HepG2 (cell line): ENCODE measurements around the gene SLC2A6. TPM values are rescaled to one million over a fixed set of nuclear protein-coding genes. Genes with fewer than 3 reads are reported as not detected.

Experiments
- ATM ChIP-seq: fragments of 450-650 bp; IDR thresholded peaks from 2 replicates; pipeline ENCODE4 v1.7.1; 2017; ENCODE audit warnings: mild to moderate bottlenecking, borderline replicate concordance
- FOXA3 ChIP-seq: IDR thresholded peaks from 2 replicates; pipeline ENCODE4 v1.6.1; 2016; ENCODE audit warnings: missing genetic modification reagents, missing compliant biosample characterization
- JUN ChIP-seq: sonication (generic); formaldehyde crosslinking; IDR thresholded peaks from 2 replicates; pipeline ENCODE4 v1.4.0; 2020; ENCODE audit warnings: mild to moderate bottlenecking, missing genetic modification reagents
- MED13 ChIP-seq: sonication (generic); formaldehyde crosslinking; IDR thresholded peaks from 2 replicates; pipeline ENCODE4 v1.5.0; 2020; ENCODE audit warnings: missing genetic modification reagents
- PATZ1 ChIP-seq: sonication (generic); formaldehyde crosslinking; IDR thresholded peaks from 2 replicates; pipeline ENCODE4 v1.4.0; 2020; ENCODE audit warnings: missing genetic modification reagents
- PAWR ChIP-seq: sonication (generic); formaldehyde crosslinking; IDR thresholded peaks from 2 replicates; pipeline ENCODE4 v1.4.0; 2020; ENCODE audit warnings: missing genetic modification reagents, mild to moderate bottlenecking, borderline replicate concordance
- RARG ChIP-seq: sonication (generic); formaldehyde crosslinking; IDR thresholded peaks from 2 replicates; pipeline ENCODE4 v1.4.0; 2020; ENCODE audit warnings: low read depth, mild to moderate bottlenecking, missing genetic modification reagents
- REST ChIP-seq, 2 experiments: IDR thresholded peaks; 2 replicates each; pipeline ENCODE4 v1.6.1; 2011 to 2012; ENCODE audit warnings: low read length in 2 of 2, borderline replicate concordance in 1 of 2, low read depth in 1 of 2, mild to moderate bottlenecking in 1 of 2, moderate library complexity in 1 of 2
- SIN3A ChIP-seq: IDR thresholded peaks from 2 replicates; pipeline ENCODE4 v1.6.1; 2011; ENCODE audit warnings: low read depth, mild to moderate bottlenecking, control low read depth, low read length, borderline replicate concordance
- SNAPC2 ChIP-seq: sonication (generic); formaldehyde crosslinking; IDR thresholded peaks from 2 replicates; pipeline ENCODE4 v1.8.1; 2022; ENCODE audit warnings: mild to moderate bottlenecking, missing genetic modification reagents
- SRSF1 ChIP-seq: fragments of 200-400 bp; formaldehyde crosslinking; optimal IDR thresholded peaks from 2 replicates; pipeline ENCODE3; 2017; ENCODE audit warnings: mild to moderate bottlenecking, low read depth, low read length, moderate library complexity
- SYNCRIP ChIP-seq: fragments of 200-400 bp; formaldehyde crosslinking; IDR thresholded peaks from 2 replicates; pipeline ENCODE4 v1.6.1; 2018; ENCODE audit warnings: mild to moderate bottlenecking, low read depth, low read length; ENCODE audit not compliant: insufficient read depth
- TAF15 ChIP-seq: fragments of 200-400 bp; formaldehyde crosslinking; IDR thresholded peaks from one replicate; pipeline ENCODE4 v1.6.1; 2018; ENCODE audit warnings: mild to moderate bottlenecking, low read depth, low read length; ENCODE audit not compliant: poor library complexity, severe bottlenecking
- TCF7L2 ChIP-seq: IDR thresholded peaks from 2 replicates; pipeline ENCODE4 v1.6.1; 2011; ENCODE audit warnings: mild to moderate bottlenecking, low read depth, low read length, moderate library complexity
- ZFP36L1 ChIP-seq: sonication (generic); formaldehyde crosslinking; IDR thresholded peaks from 2 replicates; pipeline ENCODE4 v1.8.0; 2022; ENCODE audit warnings: mild to moderate bottlenecking, missing genetic modification reagents, moderate library complexity
- ZMAT3 ChIP-seq: sonication (generic); formaldehyde crosslinking; conservative IDR thresholded peaks from 2 replicates; pipeline ENCODE4 v1.7.0; 2021; ENCODE audit warnings: missing genetic modification reagents
- ZNF101 ChIP-seq: sonication (generic); formaldehyde crosslinking; IDR thresholded peaks from 2 replicates; pipeline ENCODE4 v1.4.0; 2020; ENCODE audit warnings: mild to moderate bottlenecking, low read depth, missing genetic modification reagents, borderline replicate concordance
- ZNF251 ChIP-seq: sonication (generic); formaldehyde crosslinking; IDR thresholded peaks from 2 replicates; pipeline ENCODE4 v1.9.0; 2021; ENCODE audit warnings: mild to moderate bottlenecking, missing genetic modification reagents
- ZNF264 ChIP-seq: sonication (generic); formaldehyde crosslinking; IDR thresholded peaks from 2 replicates; pipeline ENCODE4 v1.4.0; 2020; ENCODE audit warnings: missing genetic modification reagents
- ZNF430 ChIP-seq: sonication (generic); formaldehyde crosslinking; IDR thresholded peaks from 2 replicates; pipeline ENCODE4 v1.9.0; 2021; ENCODE audit warnings: mild to moderate bottlenecking, missing genetic modification reagents
- ZNF460 ChIP-seq: sonication (generic); formaldehyde crosslinking; IDR thresholded peaks from 2 replicates; pipeline ENCODE4 v1.5.1; 2020; ENCODE audit warnings: missing genetic modification reagents, mild to moderate bottlenecking, borderline replicate concordance
- ZNF672 ChIP-seq: sonication (generic); formaldehyde crosslinking; IDR thresholded peaks from 2 replicates; pipeline ENCODE4 v1.8.1; 2022; ENCODE audit warnings: missing genetic modification reagents
- ZNF724P ChIP-seq: sonication (generic); formaldehyde crosslinking; IDR thresholded peaks from 2 replicates; pipeline ENCODE4 v1.8.0; 2022; ENCODE audit warnings: missing genetic modification reagents, borderline replicate concordance
- polyA plus RNA-seq, 8 experiments: library from polyadenylated mRNA; depleted of rRNA in 3 of 8; stranded (reverse) in 7 of 8; unstranded in 1 of 8; fragments of >200 nt; fragmentation: Illumina TruSeq in 4 of 8; extraction: Trizol in 4 of 8; gene quantifications; 2 replicates each; pipeline versions ENCODE4 v1.2.1 to v1.2.3, GENCODE V29; 2011 to 2016; ENCODE audit warnings: low read depth in 4 of 8, missing spikeins in 1 of 8, mixed read lengths in 1 of 8; ENCODE audit not compliant: insufficient read depth in 1 of 8
- total RNA-seq, 5 experiments: library from RNA; depleted of rRNA; stranded (reverse); fragments of >200 nt; fragmentation: Illumina TruSeq; extraction: Trizol; gene quantifications; 2 replicates each; pipeline ENCODE4 v1.2.3, GENCODE V29; 2016; ENCODE audit warnings: low read depth in 1 of 5
- TF ChIP-seq, protein P1 (sequence below): sonication (generic); formaldehyde crosslinking; IDR thresholded peaks from 2 replicates; pipeline ENCODE4 v1.8.0; 2022; ENCODE audit warnings: missing genetic modification reagents, mild to moderate bottlenecking, inconsistent platforms, borderline replicate concordance

SLC2A6 gene
- total and polyA plus RNA-seq, 2 of the 13 experiments (the other 11 are each of a cell fraction or from before 2014, with no cell fraction given) = 4.1 to 15.0 TPM

DNA sequence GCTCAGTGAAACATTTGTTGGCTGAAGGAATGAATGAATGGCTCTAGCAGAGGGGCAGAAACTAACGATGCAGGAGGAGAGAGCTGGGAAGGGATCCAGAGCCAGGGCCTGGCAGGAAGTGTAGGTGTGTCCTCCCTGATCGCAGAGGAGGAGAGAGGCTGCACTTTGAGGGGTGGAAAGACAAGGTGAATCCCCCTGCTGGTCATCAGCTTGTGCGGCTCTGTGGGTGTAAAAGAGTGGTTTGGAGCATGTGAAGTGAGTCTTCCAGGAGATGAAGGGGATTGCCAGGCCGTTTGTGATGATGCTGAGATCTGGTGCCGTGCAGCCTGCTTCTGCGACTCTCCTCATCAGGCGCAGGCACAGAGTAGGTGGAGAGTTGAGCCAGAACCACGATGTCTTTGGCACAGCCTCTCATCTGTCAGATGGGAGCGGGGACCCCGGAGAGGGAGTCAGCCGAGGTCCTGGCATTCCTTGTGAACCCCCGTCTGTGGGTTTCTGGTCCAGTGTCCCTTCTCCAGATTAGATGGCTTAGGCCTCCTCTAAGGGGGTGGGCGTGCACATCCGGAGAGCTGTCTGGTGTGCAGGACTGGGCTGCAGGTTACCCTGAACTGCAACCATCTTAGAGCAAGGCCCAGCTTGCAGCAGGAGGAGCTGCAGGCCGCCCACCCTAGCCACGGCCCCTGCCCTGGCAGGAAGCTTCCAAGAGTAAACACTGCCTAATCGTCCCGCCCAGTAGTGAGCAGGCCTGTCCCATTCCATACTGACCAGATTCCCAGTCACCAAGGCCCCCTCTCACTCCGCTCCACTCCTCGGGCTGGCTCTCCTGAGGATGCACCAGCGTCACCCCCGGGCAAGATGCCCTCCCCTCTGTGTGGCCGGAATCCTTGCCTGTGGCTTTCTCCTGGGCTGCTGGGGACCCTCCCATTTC, 57.0 kb downstream of the SLC2A6 start, which contains the start of gene ADAMTS13 (continued):
- TF ChIP-seq SNAPC2 (CRISPR knock-in tag) = no peak
- no peak for TF ChIP-seq ZNF430 (CRISPR knock-in tag)
- no peak for TF ChIP-seq ZMAT3 (CRISPR knock-in tag)
- TF ChIP-seq ZNF460 (CRISPR knock-in tag) = no peak
- no peak for TF ChIP-seq SRSF1
- TF ChIP-seq PATZ1 = 0 out of 2 replicates have a peak, but pooled peaks have one; percentile 12
- no peak for TF ChIP-seq ZNF264 (CRISPR knock-in tag)
- no peak for TF ChIP-seq REST (IDR thresholded peaks at IDR 0.05; ENCODE audit: borderline replicate concordance in 1 of 2, low read depth in 1 of 2, low read length in 2 of 2)
- no peak for TF ChIP-seq ATM
- TF ChIP-seq SIN3A = no peak
- TF ChIP-seq ZNF724P (CRISPR knock-in tag) = no peak
- peak; percentile 57 for TF ChIP-seq FOXA3 (CRISPR knock-in tag)
- TF ChIP-seq ZNF672 (CRISPR knock-in tag) = no peak
- no peak for TF ChIP-seq TAF15
- no peak for TF ChIP-seq PAWR (CRISPR knock-in tag)
- TF ChIP-seq ZNF251 = no peak
- TF ChIP-seq JUN (CRISPR knock-in tag) = no peak
- TF ChIP-seq, protein P1, sequence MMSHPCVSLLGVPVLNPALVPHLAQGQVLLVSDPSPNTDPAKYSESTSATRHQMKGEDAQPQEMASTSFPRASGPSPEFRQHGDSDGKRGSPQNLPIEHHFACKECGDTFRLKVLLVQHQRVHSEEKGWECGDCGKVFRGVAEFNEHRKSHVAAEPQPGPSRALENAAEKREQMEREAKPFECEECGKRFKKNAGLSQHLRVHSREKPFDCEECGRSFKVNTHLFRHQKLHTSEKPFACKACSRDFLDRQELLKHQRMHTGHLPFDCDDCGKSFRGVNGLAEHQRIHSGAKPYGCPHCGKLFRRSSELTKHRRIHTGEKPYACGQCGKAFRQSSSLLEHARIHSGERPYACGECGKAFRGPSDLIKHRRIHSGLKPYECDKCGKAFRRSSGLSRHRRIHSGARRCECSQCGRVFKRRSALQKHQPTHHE (CRISPR knock-in tag) = no peak
- TF ChIP-seq ZFP36L1 = no peak
- no peak for TF ChIP-seq TCF7L2
- TF ChIP-seq ZNF101 (CRISPR knock-in tag) = no peak
- TF ChIP-seq MED13 (CRISPR knock-in tag) = no peak
- TF ChIP-seq SYNCRIP = no peak
- no peak for TF ChIP-seq RARG (CRISPR knock-in tag)
